Left ventricle myocardium inferior (tissue), 1 donor: ENCODE results near the gene MTG1. TPM values are rescaled to one million over a fixed set of nuclear protein-coding genes. Genes with fewer than 3 reads are reported as not detected.
A peak's percentile ranks its signal among the peaks of the same experiment; 100 is the strongest.

Experiments
- DNase-seq: peaks from one replicate; pipeline ENCODE4 v3.0.0-alpha.2; 2020
- H3K27ac ChIP-seq: fragments of 200-600 bp; replicated peaks from 2 replicates; pipeline ENCODE4 v1.8.0; 2021
- H3K27me3 ChIP-seq: fragments of 200-600 bp; 2 replicates; pipeline ENCODE4 v1.8.0; 2021; ENCODE audit warnings: low read depth
- H3K36me3 ChIP-seq: fragments of 200-600 bp; 2 replicates; pipeline ENCODE4 v1.8.0; 2021
- H3K4me1 ChIP-seq: fragments of 200-600 bp; 2 replicates; pipeline ENCODE4 v1.8.0; 2021
- H3K4me3 ChIP-seq: fragments of 200-600 bp; 2 replicates; pipeline ENCODE4 v1.8.0; 2021; ENCODE audit warnings: mild to moderate bottlenecking, moderate library complexity
- H3K9me3 ChIP-seq: fragments of 200-600 bp; replicated peaks from 2 replicates; pipeline ENCODE4 v1.8.0; 2021
- intact Hi-C: fragments of 100-400 bp; cut with micrococcal nuclease; formaldehyde crosslinking; loops from one replicate; pipeline ENCODE4 v1.11.0; 2022
- total RNA-seq: library from RNA; stranded (reverse); fragmentation: NEBNext Ultra II Directional; extraction: Animal tissue kit (Norgen Biotek cat#: 25700); gene quantifications from one replicate; pipeline ENCODE4 v1.2.1, GENCODE V29; 2021
- TF ChIP-seq, protein P1 (sequence below): fragments of 200-600 bp; IDR thresholded peaks from 2 replicates; pipeline ENCODE4 v1.8.0; 2021; ENCODE audit warnings: antibody characterized with exemption, mild to moderate bottlenecking, borderline replicate concordance
- donor health status: DM: no; HTN: yes; CAD: no; lungs with severe emphysema.

The MTG1 gene
- total RNA-seq, 1 donor from 2014 or later, result 14.0 TPM

DNA sequence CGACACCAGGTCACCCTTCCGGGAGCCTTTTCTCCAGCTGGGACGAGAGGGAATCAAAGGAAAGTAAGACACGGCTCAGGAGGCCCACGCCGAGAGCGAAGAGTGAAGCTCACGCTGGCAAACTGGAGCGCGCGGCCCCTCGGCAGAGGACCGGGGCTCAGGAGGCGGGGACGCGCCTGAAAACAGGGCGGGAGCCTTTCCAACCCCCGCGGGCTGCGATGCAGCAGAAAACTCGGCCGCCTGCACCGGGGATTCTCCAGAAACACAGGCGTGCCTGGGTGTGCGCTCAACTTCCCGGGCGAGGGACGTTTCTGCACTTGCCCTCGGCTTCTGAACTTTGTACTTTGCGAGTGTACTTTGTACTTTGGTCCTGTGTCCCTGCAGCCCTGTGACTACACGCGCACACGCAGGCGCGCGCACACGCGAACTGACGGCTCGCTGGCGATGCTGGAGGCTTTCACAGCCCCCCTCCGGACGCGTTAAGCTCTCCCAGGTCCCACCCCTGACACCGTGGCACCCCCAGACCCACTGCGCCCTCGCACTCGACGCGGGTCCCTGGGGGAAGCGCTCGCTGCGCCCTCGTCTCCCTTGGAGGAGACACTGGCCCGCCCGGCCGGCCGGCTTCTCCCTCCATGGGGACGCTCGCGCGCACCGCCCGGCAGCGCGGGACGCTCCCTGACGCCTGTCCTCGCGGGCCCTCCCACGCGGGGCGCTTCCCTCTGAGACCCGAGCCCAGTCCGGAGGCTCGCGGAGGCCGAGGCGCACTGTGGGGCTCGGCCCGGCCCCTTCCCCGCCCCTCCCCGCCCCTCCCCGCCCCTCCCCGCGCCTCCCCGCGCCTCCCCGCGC lies 15.5 kb upstream of the MTG1 start:
- intact Hi-C loops, result no loop called here
- DNase-seq, result peak; percentile 69
- no peaks in the 10 kb centered on the region for H3K9me3 ChIP-seq
- H3K36me3 ChIP-seq, result no peaks in the 10 kb centered on the region
- no peaks in the 10 kb centered on the region for H3K27me3 ChIP-seq
- H3K27ac ChIP-seq, result peak overlapping the region; percentile 88
- TF ChIP-seq, protein P1, sequence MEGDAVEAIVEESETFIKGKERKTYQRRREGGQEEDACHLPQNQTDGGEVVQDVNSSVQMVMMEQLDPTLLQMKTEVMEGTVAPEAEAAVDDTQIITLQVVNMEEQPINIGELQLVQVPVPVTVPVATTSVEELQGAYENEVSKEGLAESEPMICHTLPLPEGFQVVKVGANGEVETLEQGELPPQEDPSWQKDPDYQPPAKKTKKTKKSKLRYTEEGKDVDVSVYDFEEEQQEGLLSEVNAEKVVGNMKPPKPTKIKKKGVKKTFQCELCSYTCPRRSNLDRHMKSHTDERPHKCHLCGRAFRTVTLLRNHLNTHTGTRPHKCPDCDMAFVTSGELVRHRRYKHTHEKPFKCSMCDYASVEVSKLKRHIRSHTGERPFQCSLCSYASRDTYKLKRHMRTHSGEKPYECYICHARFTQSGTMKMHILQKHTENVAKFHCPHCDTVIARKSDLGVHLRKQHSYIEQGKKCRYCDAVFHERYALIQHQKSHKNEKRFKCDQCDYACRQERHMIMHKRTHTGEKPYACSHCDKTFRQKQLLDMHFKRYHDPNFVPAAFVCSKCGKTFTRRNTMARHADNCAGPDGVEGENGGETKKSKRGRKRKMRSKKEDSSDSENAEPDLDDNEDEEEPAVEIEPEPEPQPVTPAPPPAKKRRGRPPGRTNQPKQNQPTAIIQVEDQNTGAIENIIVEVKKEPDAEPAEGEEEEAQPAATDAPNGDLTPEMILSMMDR, result no peak
- H3K4me1 ChIP-seq, result peaks cover 37% of the 10 kb centered on the region
- peak overlapping the region; percentile 86 for H3K4me3 ChIP-seq

DNA sequence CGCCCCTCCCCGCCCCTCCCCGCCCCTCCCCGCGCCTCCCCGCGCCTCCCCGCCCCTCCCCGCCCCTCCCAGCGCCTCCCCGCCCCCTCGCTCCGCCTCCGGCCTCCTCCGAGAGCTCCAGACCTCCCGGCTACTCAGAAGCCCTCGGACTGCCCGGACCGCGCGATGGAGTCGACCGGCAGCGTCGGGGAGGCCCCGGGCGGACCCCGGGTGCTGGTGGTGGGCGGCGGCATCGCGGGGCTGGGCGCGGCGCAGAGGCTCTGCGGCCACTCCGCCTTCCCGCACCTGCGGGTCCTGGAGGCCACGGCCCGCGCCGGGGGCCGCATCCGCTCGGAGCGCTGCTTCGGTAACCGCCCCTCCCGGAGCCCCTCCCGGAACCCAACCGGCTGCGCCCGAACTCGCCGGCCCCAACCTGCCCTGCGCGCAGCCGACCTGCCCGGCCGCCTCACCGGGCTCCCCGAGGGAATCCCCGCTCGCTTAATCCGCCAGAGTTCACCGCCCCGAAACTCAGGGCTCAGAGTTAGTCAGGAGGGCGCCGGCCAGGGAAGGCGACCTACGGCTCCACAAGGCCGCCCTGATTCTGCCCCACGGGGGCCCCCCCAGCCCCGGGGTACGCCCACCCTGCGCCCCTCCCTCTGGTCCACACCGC lies 14.7 kb upstream of the MTG1 start, which contains the start of gene PAOX:
PAOX (plus strand) TSS at position 111 of the 649 bp plus-strand sequence; CDS start at position 166, 55 bp downstream.
- Histone ChIP-seq H3K9me3 (no peaks in the 10 kb centered on the region), H3K4me1 (peaks cover 30% of the 10 kb centered on the region), H3K4me3 (peak within 1 kb of the TSS; percentile 86), H3K27ac (peak within 1 kb of the TSS; percentile 88), H3K27me3 (no peaks in the 10 kb centered on the region), H3K36me3 (no peaks in the 10 kb centered on the region)
- TF ChIP-seq, protein P1, result no peak
- peak; percentile 74 for DNase-seq
- intact Hi-C loops, result no loop called here

DNA sequence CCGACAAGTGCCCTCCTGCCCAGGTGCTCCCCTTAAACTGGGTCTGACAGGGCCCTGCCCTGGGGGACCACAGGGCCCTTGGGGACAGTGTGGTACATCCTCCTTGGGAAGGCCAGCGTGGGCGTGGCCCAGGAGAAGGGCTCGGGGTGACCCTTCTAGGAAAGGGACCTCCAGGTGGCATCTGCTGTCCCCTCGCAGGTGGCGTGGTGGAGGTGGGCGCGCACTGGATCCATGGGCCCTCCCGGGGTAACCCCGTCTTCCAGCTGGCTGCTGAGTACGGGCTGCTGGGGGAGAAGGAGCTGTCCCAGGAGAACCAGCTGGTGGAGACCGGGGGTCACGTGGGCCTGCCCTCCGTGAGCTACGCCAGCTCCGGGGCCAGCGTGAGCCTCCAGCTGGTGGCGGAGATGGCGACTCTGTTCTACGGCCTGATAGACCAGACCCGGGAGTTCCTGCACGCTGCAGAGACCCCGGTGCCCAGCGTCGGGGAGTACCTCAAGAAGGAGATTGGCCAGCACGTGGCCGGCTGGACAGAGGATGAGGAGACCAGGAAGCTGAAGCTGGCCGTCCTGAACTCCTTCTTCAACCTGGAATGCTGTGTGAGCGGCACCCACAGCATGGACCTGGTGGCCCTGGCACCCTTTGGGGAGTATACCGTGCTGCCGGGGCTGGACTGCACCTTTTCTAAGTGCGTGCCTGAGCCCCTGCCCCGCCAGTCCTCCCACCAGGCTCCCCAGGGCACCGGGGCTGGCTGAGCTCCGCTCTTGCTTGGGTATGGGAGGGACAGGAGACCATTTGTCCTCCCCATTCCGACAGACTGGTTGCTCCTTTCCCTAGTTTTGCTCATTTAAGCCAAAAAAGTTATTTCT lies 13.9 kb upstream of the MTG1 start:
- intact Hi-C loops, result no loop called here
- Histone ChIP-seq H3K9me3 (no peaks in the 10 kb centered on the region), H3K4me1 (peaks cover 29% of the 10 kb centered on the region), H3K36me3 (no peaks in the 10 kb centered on the region), H3K27me3 (no peaks in the 10 kb centered on the region), H3K27ac (peak overlapping the region; percentile 82), H3K4me3 (peak overlapping the region; percentile 86)
- TF ChIP-seq, protein P1, result no peak
- no peak for DNase-seq

DNA sequence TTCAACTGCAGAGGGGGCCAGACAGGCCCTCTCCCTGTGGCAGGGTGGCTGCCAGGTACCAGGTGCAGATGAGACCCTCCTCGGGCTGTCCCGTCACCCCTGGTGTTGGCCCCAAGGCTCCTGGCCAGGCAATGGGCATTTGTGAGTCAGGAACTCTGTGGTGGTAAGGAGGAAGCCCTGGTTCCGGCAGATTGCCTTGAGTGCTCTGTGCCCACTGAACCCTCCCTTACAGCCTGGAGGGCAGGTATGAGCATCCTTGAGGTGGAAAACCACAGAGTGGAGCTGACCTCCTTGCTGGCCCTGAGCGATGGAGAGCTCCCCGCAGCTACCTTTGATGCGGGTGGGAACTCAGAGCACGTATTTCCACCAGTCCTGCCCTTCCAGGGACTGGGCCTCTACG lies 12.9 kb upstream of the MTG1 start:
- TF ChIP-seq, protein P1, result no peak
- intact Hi-C loops, result no loop called here
- no peak for DNase-seq
- no peaks in the 10 kb centered on the region for H3K27me3 ChIP-seq
- H3K4me3 ChIP-seq, result no peak overlapping the region
- H3K9me3 ChIP-seq, result no peaks in the 10 kb centered on the region
- no peak overlapping the region for H3K27ac ChIP-seq
- peaks cover 29% of the 10 kb centered on the region for H3K4me1 ChIP-seq
- no peaks in the 10 kb centered on the region for H3K36me3 ChIP-seq

DNA sequence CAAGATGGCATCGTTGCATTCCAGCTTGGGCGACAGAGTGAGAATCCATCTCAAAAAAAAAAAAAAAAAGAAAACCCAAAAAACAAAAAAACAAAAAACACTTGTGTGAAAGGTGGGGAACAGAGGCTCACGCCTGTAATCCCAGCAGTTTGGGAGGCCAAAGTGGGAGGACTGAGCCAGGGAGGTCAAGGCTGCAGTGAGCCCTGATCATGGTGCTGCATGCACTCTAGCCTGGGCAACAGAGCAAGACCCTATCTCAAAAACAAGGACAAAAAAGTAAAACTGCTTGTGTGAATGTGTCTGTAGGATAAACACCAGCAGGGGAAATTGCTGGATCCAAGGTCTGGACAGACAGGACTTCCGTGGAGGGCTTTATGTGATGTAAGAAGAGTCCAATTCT lies 10.4 kb upstream of the MTG1 start:
- intact Hi-C loops, result no loop called here
- TF ChIP-seq, protein P1, result no peak
- Histone ChIP-seq H3K9me3 (no peaks in the 10 kb centered on the region), H3K27me3 (no peaks in the 10 kb centered on the region), H3K4me1 (peaks cover 15% of the 10 kb centered on the region), H3K27ac (no peak overlapping the region), H3K36me3 (no peaks in the 10 kb centered on the region), H3K4me3 (no peak overlapping the region)
- DNase-seq, result no peak
